ENCODE data around the gene ARMH4.

DNA sequence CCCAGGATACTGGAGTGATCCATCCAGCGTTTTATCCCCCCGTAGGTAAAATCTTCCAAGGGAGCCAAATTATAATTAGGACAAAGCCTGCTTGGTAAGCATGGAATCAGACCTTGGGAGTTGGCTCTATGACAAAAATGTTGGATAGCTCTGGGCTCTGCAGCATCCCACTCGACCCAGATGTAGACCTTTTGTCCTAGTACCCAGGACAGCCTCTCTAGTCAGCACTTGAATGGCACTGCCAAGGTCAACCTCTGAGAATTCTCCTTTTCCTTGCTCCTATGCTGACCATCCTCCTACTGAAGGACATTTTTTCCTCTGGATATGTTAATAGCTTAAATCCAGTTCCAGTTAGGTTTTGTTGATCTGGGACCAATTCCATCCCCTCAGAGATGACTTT lies 181.4 kb downstream of the ARMH4 start:
- TF ChIP-seq EZH2 (IDR thresholded peaks at IDR 0.05; ENCODE audit: borderline replicate concordance, insufficient read depth, low read length, poor library complexity, severe bottlenecking) (no peak), EP300 (conservative IDR thresholded peaks at IDR 0.05; ENCODE audit: poor library complexity, severe bottlenecking) (no peak), MXI1 (conservative IDR thresholded peaks at IDR 0.05; ENCODE audit: poor library complexity, severe bottlenecking) (no peak)
- TF ChIP-seq, protein P1, sequence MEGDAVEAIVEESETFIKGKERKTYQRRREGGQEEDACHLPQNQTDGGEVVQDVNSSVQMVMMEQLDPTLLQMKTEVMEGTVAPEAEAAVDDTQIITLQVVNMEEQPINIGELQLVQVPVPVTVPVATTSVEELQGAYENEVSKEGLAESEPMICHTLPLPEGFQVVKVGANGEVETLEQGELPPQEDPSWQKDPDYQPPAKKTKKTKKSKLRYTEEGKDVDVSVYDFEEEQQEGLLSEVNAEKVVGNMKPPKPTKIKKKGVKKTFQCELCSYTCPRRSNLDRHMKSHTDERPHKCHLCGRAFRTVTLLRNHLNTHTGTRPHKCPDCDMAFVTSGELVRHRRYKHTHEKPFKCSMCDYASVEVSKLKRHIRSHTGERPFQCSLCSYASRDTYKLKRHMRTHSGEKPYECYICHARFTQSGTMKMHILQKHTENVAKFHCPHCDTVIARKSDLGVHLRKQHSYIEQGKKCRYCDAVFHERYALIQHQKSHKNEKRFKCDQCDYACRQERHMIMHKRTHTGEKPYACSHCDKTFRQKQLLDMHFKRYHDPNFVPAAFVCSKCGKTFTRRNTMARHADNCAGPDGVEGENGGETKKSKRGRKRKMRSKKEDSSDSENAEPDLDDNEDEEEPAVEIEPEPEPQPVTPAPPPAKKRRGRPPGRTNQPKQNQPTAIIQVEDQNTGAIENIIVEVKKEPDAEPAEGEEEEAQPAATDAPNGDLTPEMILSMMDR (IDR thresholded peaks at IDR 0.05; ENCODE audit: poor library complexity, severe bottlenecking) = no peak
- TF ChIP-seq, protein P2, sequence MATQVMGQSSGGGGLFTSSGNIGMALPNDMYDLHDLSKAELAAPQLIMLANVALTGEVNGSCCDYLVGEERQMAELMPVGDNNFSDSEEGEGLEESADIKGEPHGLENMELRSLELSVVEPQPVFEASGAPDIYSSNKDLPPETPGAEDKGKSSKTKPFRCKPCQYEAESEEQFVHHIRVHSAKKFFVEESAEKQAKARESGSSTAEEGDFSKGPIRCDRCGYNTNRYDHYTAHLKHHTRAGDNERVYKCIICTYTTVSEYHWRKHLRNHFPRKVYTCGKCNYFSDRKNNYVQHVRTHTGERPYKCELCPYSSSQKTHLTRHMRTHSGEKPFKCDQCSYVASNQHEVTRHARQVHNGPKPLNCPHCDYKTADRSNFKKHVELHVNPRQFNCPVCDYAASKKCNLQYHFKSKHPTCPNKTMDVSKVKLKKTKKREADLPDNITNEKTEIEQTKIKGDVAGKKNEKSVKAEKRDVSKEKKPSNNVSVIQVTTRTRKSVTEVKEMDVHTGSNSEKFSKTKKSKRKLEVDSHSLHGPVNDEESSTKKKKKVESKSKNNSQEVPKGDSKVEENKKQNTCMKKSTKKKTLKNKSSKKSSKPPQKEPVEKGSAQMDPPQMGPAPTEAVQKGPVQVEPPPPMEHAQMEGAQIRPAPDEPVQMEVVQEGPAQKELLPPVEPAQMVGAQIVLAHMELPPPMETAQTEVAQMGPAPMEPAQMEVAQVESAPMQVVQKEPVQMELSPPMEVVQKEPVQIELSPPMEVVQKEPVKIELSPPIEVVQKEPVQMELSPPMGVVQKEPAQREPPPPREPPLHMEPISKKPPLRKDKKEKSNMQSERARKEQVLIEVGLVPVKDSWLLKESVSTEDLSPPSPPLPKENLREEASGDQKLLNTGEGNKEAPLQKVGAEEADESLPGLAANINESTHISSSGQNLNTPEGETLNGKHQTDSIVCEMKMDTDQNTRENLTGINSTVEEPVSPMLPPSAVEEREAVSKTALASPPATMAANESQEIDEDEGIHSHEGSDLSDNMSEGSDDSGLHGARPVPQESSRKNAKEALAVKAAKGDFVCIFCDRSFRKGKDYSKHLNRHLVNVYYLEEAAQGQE (IDR thresholded peaks at IDR 0.05; ENCODE audit: borderline replicate concordance) = no peak

Measured in neural cell (in vitro differentiated cells).